K562 (cell line): Measurements from ENCODE around the gene ZNF709. TPM values are rescaled to one million over a fixed set of nuclear protein-coding genes. Genes with fewer than 3 reads are reported as not detected.
A peak's percentile ranks its signal among the peaks of the same experiment; 100 is the strongest.

Experiments
- ATAC-seq: fragments of 200-7000 bp; cut with Tn5 transposase; 3 replicates; pipeline ENCODE4 v1.9.1; 2020; ENCODE audit warnings: moderate library complexity
- BruUV-seq: library from RNA; stranded (reverse); fragments of 400-500 nt; replicated peaks from 2 replicates; lab custom pipeline; 2021; lab: Mats Ljungman, UMichigan
- CTCF ChIA-PET: fragments of 300-600 bp; formaldehyde crosslinking; extraction: SDS; loops from one replicate; lab custom pipeline; 2021; ENCODE audit warnings: low intra/inter-chr PET ratio; lab: Yijun Ruan, JAX
- POLR2A ChIA-PET: fragments of 300-600, 350-650 bp; sonication (Branson Sonifier 250); formaldehyde crosslinking; extraction: SDS; loops from one replicate; lab custom pipeline; 2021; ENCODE audit warnings: antibody characterized with exemption, inconsistent platforms; lab: Yijun Ruan, JAX
- DNase-seq, 4 experiments: peaks; one replicate each; pipeline versions ENCODE4 v3.0.0 to v3.0.0-alpha.2; 2011 to 2018; ENCODE audit warnings: low spot score in 3 of 4, mixed read lengths in 3 of 4; ENCODE audit errors: extremely low read depth in 1 of 4
- FAIRE-seq: peaks from 2 replicates; lab custom pipeline; 2011; peaks lifted over from hg19 to GRCh38; lab: Jason Lieb, UNC
- H2AFZ ChIP-seq: 2 replicates; pipeline ENCODE4 v1.6.0; 2011; ENCODE audit warnings: low read depth, low read length, control low read depth, inconsistent platforms
- H3K27ac ChIP-seq: fragments of 200-600 bp; 3 replicates; pipeline ENCODE4 v1.8.0; 2011; ENCODE audit warnings: low read depth, mild to moderate bottlenecking, control low read depth, inconsistent platforms, low read length, moderate library complexity, mixed read lengths; ENCODE audit errors: extremely low read depth
- H3K27me3 ChIP-seq, 2 experiments: fragments of 300-600 bp in 1 of 2; 2 replicates in 1 of 2; 3 replicates in 1 of 2; pipeline versions ENCODE4 v1.6.0 to v1.8.0; 2011; ENCODE audit warnings: inconsistent platforms in 2 of 2, low read length in 2 of 2, mild to moderate bottlenecking in 1 of 2, mixed read lengths in 1 of 2, moderate library complexity in 1 of 2; ENCODE audit not compliant: control insufficient read depth in 2 of 2, insufficient read depth in 2 of 2
- H3K36me3 ChIP-seq: fragments of 300-600 bp; 3 replicates; pipeline ENCODE4 v1.8.0; 2011; ENCODE audit warnings: mild to moderate bottlenecking, low read length, inconsistent platforms; ENCODE audit not compliant: control insufficient read depth, insufficient read depth
- H3K4me1 ChIP-seq, 2 experiments: fragments of 200-600 bp in 1 of 2; replicated peaks in 1 of 2; 2 replicates in 1 of 2; 3 replicates in 1 of 2; pipeline versions ENCODE4 v1.5.1 to v1.8.0; 2011; ENCODE audit warnings: inconsistent platforms in 2 of 2, low read length in 2 of 2, mild to moderate bottlenecking in 1 of 2, mixed read lengths in 1 of 2, moderate library complexity in 1 of 2; ENCODE audit not compliant: control insufficient read depth in 2 of 2, insufficient read depth in 2 of 2
- H3K4me2 ChIP-seq: 2 replicates; pipeline ENCODE4 v1.6.1; 2011; ENCODE audit warnings: low read length, control low read depth, inconsistent platforms, mixed read lengths; ENCODE audit not compliant: insufficient read depth
- H3K4me3 ChIP-seq: fragments of 200-600 bp; sonication (generic), shearing (Covaris generic); 2 replicates; pipeline ENCODE4 v1.5.1; 2016; ENCODE audit warnings: control low read depth, inconsistent platforms
- H3K79me2 ChIP-seq: fragments of 200-600 bp; 3 replicates; pipeline ENCODE4 v1.8.0; 2011; ENCODE audit warnings: low read length, inconsistent platforms; ENCODE audit not compliant: control insufficient read depth, insufficient read depth
- H3K9ac ChIP-seq, 2 experiments: 2 replicates each; pipeline versions ENCODE4 v1.6.0 to v1.6.1; 2011; ENCODE audit warnings: low read depth in 2 of 2, low read length in 2 of 2, control low read depth in 1 of 2, inconsistent platforms in 1 of 2, mild to moderate bottlenecking in 1 of 2, mixed read lengths in 1 of 2; ENCODE audit not compliant: insufficient read depth in 1 of 2
- H3K9me1 ChIP-seq: one replicate; pipeline ENCODE4 v1.6.0; 2011; ENCODE audit warnings: inconsistent platforms, mild to moderate bottlenecking, low read length, moderate library complexity; ENCODE audit not compliant: control insufficient read depth, insufficient read depth
- H3K9me3 ChIP-seq: replicated peaks from 2 replicates; pipeline ENCODE4 v1.5.1; 2011; ENCODE audit warnings: low read depth, low read length, inconsistent platforms; ENCODE audit not compliant: control insufficient read depth, insufficient read depth
- H4K20me1 ChIP-seq: replicated peaks from 2 replicates; pipeline ENCODE4 v1.6.1; 2011; ENCODE audit warnings: low read length, inconsistent platforms, mixed read lengths; ENCODE audit not compliant: control insufficient read depth, insufficient read depth
- ARNT ChIP-seq, 2 experiments: fragments of 450-650 bp; IDR thresholded peaks; 2 replicates each; pipeline ENCODE4 v1.6.1; 2016; ENCODE audit warnings: mild to moderate bottlenecking in 1 of 2
- HNRNPUL1 ChIP-seq: fragments of 200-400 bp; formaldehyde crosslinking; IDR thresholded peaks from 2 replicates; pipeline ENCODE4 v1.6.1; 2017; ENCODE audit warnings: low read length
- KAT2B ChIP-seq: IDR thresholded peaks from one replicate; pipeline ENCODE4 v1.6.1; 2012; ENCODE audit warnings: low read depth, mild to moderate bottlenecking, control low read depth, inconsistent platforms, low read length, moderate library complexity
- PTRF ChIP-seq: fragments of 450-650 bp; IDR thresholded peaks from 2 replicates; pipeline ENCODE4 v1.6.1; 2016; ENCODE audit warnings: mild to moderate bottlenecking, missing genetic modification characterization, missing compliant biosample characterization
- RBM25 ChIP-seq: fragments of 200-400 bp; formaldehyde crosslinking; IDR thresholded peaks from 2 replicates; pipeline ENCODE4 v1.6.1; 2018; ENCODE audit warnings: low read length, low read depth, moderate library complexity; ENCODE audit not compliant: severe bottlenecking
- WGBS: fragments of 100-300 bp; shearing (Covaris generic); methylation state at CpG from one replicate; pipeline ENCODE4 v1.1.6; 2016; ENCODE audit warnings: low coverage, mixed read lengths; ENCODE audit not compliant: insufficient coverage; ENCODE audit errors: missing lambda C conversion rate; 5-methylcytosine and 5-hydroxymethylcytosine counted together
- in situ Hi-C: fragments of 300-500 bp; cut with MboI; formaldehyde crosslinking; loops from 4 replicates; pipeline ENCODE4 v1.15.0; 2018; ENCODE audit warnings: inconsistent platforms, mixed read lengths
- intact Hi-C: fragments of 100-400 bp; cut with micrococcal nuclease; formaldehyde crosslinking; loops from 2 replicates; pipeline ENCODE4 v1.14.2; 2022
- polyA plus RNA-seq, 8 experiments: library from polyadenylated mRNA; depleted of rRNA in 4 of 8; stranded (reverse) in 5 of 8; unstranded in 3 of 8; fragments of >200 nt; fragmentation: Nextera tagmentation in 2 of 8; fragmentation: Illumina TruSeq in 1 of 8; extraction: Ambion mirVana in 2 of 8; extraction: Trizol in 1 of 8; gene quantifications; 2 replicates each; pipeline versions ENCODE4 v1.2.1 to v1.2.3, GENCODE V29; 2011 to 2014; ENCODE audit warnings: inconsistent platforms in 1 of 8, missing spikeins in 1 of 8
- total RNA-seq, 7 experiments: library from RNA; depleted of rRNA in 6 of 7; stranded (reverse); fragments of >200 nt in 6 of 7; fragmentation: Illumina TruSeq in 2 of 7; extraction: Trizol in 2 of 7; gene quantifications; 2 replicates each; pipeline versions ENCODE4 v1.2.1 to v1.2.3, GENCODE V29; 2011 to 2021; ENCODE audit warnings: low replicate concordance in 1 of 7
- TF ChIP-seq, protein P1 (sequence below): sonication (generic); formaldehyde crosslinking; IDR thresholded peaks from 2 replicates; pipeline ENCODE4 v1.8.0; 2022; ENCODE audit warnings: missing genetic modification reagents, mild to moderate bottlenecking, moderate library complexity, borderline replicate concordance
- TF ChIP-seq, protein P2 (sequence below): fragments of 450-650 bp; IDR thresholded peaks from 2 replicates; pipeline ENCODE4 v1.6.1; 2016; ENCODE audit warnings: low read depth
- TF ChIP-seq, protein P3 (sequence below): fragments of 250-450 bp; sonication (Bioruptor Pico); IDR thresholded peaks from 2 replicates; pipeline ENCODE4 v1.4.0; 2020; ENCODE audit warnings: mild to moderate bottlenecking, moderate library complexity

Gene ZNF709
- total and polyA plus RNA-seq, 9 of the 15 experiments (the other 6 are each of a cell fraction or from before 2014, with no cell fraction given) = 0.07 to 0.69 (median 0.18) TPM

DNA sequence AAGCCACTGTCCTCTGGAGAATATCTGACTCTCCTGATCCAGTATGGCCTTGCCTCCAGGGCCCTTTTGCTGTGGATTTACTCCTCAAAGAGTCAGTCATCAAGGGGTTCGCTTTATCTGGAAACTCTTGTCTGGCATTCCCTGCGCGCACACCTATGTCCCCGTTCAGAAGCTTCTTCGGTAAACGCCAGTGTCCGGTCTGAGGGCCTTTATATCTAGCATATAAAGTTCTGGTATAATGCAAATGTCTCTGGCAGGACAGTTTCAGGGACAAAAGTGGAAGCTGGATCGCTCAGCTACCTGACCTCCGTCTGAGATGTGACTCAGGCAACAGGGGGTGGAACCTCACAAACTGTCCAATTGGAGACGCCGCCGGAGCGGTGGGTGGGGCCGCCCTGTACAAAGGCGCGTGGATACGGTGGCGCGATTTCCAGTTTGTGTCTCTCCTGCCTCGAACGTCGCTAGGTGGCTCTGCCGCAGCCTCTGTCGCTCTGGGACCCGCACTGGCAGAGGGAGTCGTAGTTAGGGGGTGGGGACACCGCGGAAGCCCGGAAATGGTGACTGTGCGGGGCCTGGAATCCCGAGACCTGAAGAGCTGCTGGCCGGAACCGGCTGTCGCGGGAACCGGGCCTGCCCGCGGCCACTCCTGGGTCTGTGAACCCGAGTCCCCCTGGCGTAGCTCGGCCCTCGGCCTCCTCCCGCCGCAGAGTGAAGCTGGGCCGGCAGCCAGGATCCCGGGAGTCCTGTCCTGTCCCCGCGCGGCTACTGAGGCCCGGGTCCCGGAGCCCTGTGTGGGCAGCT lies 10.6 kb upstream of the ZNF709 start (continued):
- TF ChIP-seq, protein P1, sequence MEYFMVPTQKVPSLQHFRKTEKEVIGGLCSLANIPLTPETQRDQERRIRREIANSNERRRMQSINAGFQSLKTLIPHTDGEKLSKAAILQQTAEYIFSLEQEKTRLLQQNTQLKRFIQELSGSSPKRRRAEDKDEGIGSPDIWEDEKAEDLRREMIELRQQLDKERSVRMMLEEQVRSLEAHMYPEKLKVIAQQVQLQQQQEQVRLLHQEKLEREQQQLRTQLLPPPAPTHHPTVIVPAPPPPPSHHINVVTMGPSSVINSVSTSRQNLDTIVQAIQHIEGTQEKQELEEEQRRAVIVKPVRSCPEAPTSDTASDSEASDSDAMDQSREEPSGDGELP = peak; percentile 36; the same call in 1 of the 2 replicates
- TF ChIP-seq, all 486 proteins: peak for 60

DNA sequence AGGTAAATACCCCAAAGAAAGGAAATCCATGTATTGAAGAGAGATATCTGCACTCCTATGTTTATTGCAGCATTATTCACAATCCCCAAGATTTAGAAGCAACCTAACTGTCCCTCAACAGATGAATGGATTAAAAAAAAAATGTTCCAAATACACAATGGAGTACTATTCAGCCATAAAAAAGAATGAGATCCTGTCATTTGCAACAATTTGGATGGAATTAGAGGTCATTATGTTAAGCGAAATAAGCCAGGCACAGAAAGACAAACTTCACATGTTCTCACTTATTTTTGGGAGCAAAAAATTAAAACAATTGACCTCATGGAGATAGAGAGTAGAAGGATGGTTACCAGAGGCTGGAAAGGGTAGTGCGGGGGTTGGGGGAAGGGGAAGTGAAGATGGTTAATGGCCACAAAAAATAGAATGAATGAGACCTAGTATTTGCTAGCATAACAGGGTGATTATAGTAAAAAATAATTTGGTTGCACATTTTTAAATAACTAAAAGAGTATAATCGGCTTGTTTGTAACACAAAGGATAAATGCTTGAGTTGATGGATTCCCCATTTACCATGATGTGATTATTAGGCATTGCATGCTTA lies 9.7 kb upstream of the ZNF709 start:
- no peak for ATAC-seq
- no peak overlapping the region for H3K27ac ChIP-seq
- no TSS peak for BruUV-seq
- no peak overlapping the region for H2AFZ ChIP-seq
- H3K4me3 ChIP-seq = no peak overlapping the region
- in situ Hi-C loops (no loop called here), intact Hi-C loops (no loop called here)
- H3K4me1 ChIP-seq = peaks cover 3 to 8% of the 10 kb centered on the region in 2 experiments; a peak in 3 of 5 replicates
- no peak overlapping the region for H3K9ac ChIP-seq
- ChIA-PET CTCF (no interaction called here), POLR2A (interaction anchor here (0.5 to 1.6 kb wide), 3 partner anchors 8 to 542 kb away, joined by 3 to 6 read pairs (median 4); no protein-coding TSS in a partner anchor)
- DNase-seq = no peak
- H3K36me3 ChIP-seq = no peaks in the 10 kb centered on the region
- H4K20me1 ChIP-seq = no peaks in the 10 kb centered on the region
- H3K27me3 ChIP-seq = no peaks in the 10 kb centered on the region; a peak in 1 of 5 replicates
- H3K4me2 ChIP-seq = no peak overlapping the region; the same call in 1 of the 2 replicates
- H3K9me1 ChIP-seq = no peaks in the 10 kb centered on the region
- no peak for FAIRE-seq
- no peaks in the 10 kb centered on the region for H3K79me2 ChIP-seq
- 41% methylated on average over 3 of the region's 3 CpGs for WGBS
- H3K9me3 ChIP-seq = no peaks in the 10 kb centered on the region; the same call in 1 of the 2 replicates
- TF ChIP-seq RBM25 = peak; percentile 40
- TF ChIP-seq ARNT (IDR thresholded peaks at IDR 0.05) = no peak
- TF ChIP-seq, protein P2, sequence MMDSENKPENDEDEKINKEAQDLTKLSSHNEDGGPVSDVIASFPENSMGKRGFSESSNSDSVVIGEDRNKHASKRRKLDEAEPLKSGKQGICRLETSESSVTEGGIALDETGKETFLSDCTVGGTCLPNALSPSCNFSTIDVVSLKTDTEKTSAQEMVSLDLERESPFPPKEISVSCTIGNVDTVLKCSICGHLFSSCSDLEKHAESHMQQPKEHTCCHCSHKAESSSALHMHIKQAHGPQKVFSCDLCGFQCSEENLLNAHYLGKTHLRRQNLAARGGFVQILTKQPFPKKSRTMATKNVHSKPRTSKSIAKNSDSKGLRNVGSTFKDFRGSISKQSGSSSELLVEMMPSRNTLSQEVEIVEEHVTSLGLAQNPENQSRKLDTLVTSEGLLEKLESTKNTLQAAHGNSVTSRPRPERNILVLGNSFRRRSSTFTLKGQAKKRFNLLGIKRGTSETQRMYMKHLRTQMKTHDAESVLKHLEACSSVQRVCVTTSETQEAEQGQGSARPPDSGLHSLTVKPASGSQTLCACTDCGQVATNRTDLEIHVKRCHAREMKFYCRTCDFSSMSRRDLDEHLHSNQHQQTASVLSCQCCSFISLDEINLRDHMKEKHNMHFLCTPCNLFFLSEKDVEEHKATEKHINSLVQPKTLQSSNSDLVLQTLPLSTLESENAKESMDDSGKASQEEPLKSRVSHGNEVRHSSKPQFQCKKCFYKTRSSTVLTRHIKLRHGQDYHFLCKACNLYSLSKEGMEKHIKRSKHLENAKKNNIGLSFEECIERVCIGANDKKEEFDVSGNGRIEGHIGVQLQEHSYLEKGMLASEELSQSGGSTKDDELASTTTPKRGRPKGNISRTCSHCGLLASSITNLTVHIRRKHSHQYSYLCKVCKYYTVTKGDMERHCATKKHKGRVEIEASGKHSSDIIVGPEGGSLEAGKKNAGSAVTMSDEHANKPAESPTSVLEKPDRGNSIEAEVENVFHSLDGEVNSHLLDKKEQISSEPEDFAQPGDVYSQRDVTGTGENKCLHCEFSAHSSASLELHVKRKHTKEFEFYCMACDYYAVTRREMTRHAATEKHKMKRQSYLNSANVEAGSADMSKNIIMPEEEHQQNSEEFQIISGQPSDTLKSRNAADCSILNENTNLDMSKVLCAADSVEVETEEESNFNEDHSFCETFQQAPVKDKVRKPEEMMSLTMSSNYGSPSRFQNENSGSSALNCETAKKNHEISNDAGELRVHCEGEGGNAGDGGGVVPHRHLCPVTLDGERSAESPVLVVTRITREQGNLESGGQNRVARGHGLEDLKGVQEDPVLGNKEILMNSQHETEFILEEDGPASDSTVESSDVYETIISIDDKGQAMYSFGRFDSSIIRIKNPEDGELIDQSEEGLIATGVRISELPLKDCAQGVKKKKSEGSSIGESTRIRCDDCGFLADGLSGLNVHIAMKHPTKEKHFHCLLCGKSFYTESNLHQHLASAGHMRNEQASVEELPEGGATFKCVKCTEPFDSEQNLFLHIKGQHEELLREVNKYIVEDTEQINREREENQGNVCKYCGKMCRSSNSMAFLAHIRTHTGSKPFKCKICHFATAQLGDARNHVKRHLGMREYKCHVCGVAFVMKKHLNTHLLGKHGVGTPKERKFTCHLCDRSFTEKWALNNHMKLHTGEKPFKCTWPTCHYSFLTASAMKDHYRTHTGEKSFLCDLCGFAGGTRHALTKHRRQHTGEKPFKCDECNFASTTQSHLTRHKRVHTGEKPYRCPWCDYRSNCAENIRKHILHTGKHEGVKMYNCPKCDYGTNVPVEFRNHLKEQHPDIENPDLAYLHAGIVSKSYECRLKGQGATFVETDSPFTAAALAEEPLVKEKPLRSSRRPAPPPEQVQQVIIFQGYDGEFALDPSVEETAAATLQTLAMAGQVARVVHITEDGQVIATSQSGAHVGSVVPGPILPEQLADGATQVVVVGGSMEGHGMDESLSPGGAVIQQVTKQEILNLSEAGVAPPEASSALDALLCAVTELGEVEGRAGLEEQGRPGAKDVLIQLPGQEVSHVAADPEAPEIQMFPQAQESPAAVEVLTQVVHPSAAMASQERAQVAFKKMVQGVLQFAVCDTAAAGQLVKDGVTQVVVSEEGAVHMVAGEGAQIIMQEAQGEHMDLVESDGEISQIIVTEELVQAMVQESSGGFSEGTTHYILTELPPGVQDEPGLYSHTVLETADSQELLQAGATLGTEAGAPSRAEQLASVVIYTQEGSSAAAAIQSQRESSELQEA = no peak
- no peak for TF ChIP-seq PTRF (tag)
- TF ChIP-seq, protein P3, sequence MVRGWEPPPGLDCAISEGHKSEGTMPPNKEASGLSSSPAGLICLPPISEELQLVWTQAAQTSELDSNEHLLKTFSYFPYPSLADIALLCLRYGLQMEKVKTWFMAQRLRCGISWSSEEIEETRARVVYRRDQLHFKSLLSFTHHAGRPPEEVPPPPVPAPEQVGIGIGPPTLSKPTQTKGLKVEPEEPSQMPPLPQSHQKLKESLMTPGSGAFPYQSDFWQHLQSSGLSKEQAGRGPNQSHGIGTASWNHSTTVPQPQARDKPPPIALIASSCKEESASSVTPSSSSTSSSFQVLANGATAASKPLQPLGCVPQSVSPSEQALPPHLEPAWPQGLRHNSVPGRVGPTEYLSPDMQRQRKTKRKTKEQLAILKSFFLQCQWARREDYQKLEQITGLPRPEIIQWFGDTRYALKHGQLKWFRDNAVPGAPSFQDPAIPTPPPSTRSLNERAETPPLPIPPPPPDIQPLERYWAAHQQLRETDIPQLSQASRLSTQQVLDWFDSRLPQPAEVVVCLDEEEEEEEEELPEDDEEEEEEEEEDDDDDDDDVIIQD = no peak
- TF ChIP-seq HNRNPUL1 = no peak
- no peak for TF ChIP-seq KAT2B
